SJSA1 (cell line): ENCODE data around the gene PACSIN2. TPM values are rescaled to one million over a fixed set of nuclear protein-coding genes. Genes with fewer than 3 reads are reported as not detected.
"Not testable (repeated sequence)": the region's sequence is repeated elsewhere in the genome, so short reads cannot be mapped to it uniquely, and the experiment has no call there.

Experiments used
- DNase-seq, 2 experiments: peaks; one replicate each; pipeline ENCODE4 v3.0.0-alpha.2; 2015 to 2020; ENCODE audit warnings: low spot score in 2 of 2, low read depth in 1 of 2
- H3K27ac ChIP-seq: fragments of 250-450 bp; sonication (Bioruptor Pico); 2 replicates; pipeline ENCODE4 v1.5.1; 2020; ENCODE audit warnings: mild to moderate bottlenecking, moderate library complexity
- H3K27me3 ChIP-seq: fragments of 250-450 bp; sonication (Bioruptor Pico); replicated peaks from 2 replicates; pipeline ENCODE4 v1.5.1; 2020; ENCODE audit warnings: mild to moderate bottlenecking, moderate library complexity
- H3K36me3 ChIP-seq: fragments of 250-450 bp; sonication (Bioruptor Pico); 2 replicates; pipeline ENCODE4 v1.5.1; 2020; ENCODE audit warnings: mild to moderate bottlenecking
- H3K4me1 ChIP-seq: fragments of 250-450 bp; sonication (Bioruptor Pico); replicated peaks from 2 replicates; pipeline ENCODE4 v1.6.1; 2021; ENCODE audit warnings: mild to moderate bottlenecking
- H3K4me3 ChIP-seq: fragments of 250-450 bp; sonication (Bioruptor Pico); 2 replicates; pipeline ENCODE4 v1.5.1; 2020; ENCODE audit warnings: mild to moderate bottlenecking
- H3K9me3 ChIP-seq: fragments of 250-450 bp; sonication (Bioruptor Pico); replicated peaks from 2 replicates; pipeline ENCODE4 v1.5.1; 2020; ENCODE audit warnings: mild to moderate bottlenecking
- total RNA-seq: library from RNA; depleted of rRNA; stranded (reverse); fragments of >200 nt; shearing (Covaris generic); gene quantifications from 2 replicates; pipeline ENCODE4 v1.2.3, GENCODE V29; 2014

PACSIN2 gene
- total RNA-seq, 1 experiment from 2014 or later = 98.3 TPM

- Histone ChIP-seq H3K27me3 (no peaks in the 10 kb centered on the region), H3K9me3 (no peaks in the 10 kb centered on the region), H3K4me1 (peaks cover 86% of the 10 kb centered on the region), H3K36me3 (no peaks in the 10 kb centered on the region), H3K27ac (no peak overlapping the region), H3K4me3 (no peak overlapping the region)
- DNase-seq = no peak
Measured at GRCh38 chr22:43006016-43006505, 8.9 kb downstream of the PACSIN2 start.

GRCh38 chr22:43005106-43005505 is 9.8 kb downstream of the PACSIN2 start:
- Histone ChIP-seq H3K27ac (peak overlapping the region; percentile 48), H3K4me3 (no peak overlapping the region), H3K4me1 (peaks cover 95% of the 10 kb centered on the region), H3K36me3 (no peaks in the 10 kb centered on the region), H3K27me3 (no peaks in the 10 kb centered on the region), H3K9me3 (no peaks in the 10 kb centered on the region)
- no peak for DNase-seq

- peak; percentile 80 to 86 for DNase-seq
- Histone ChIP-seq H3K27me3 (no peaks in the 10 kb centered on the region), H3K9me3 (no peaks in the 10 kb centered on the region), H3K36me3 (no peaks in the 10 kb centered on the region), H3K27ac (peak overlapping the region; percentile 56), H3K4me1 (peaks cover 99% of the 10 kb centered on the region), H3K4me3 (no peak overlapping the region)
Measured at GRCh38 chr22:43004362-43005035, 10.4 kb downstream of the PACSIN2 start.

GRCh38 chr22:43002202-43002586 is 12.8 kb downstream of the PACSIN2 start:
- Histone ChIP-seq H3K9me3 (no peaks in the 10 kb centered on the region), H3K27me3 (no peaks in the 10 kb centered on the region), H3K36me3 (no peaks in the 10 kb centered on the region), H3K27ac (peak overlapping the region; percentile 50), H3K4me1 (peaks cover 94% of the 10 kb centered on the region), H3K4me3 (no peak overlapping the region)
- peak in 1 of 2 experiments; percentile 52 for DNase-seq

GRCh38 chr22:43001271-43002201 is 13.4 kb downstream of the PACSIN2 start:
- Histone ChIP-seq H3K9me3 (no peaks in the 10 kb centered on the region), H3K36me3 (no peaks in the 10 kb centered on the region), H3K4me3 (no peak overlapping the region), H3K27me3 (no peaks in the 10 kb centered on the region), H3K4me1 (peaks cover 94% of the 10 kb centered on the region), H3K27ac (peak overlapping the region; percentile 50)
- DNase-seq = no peak

GRCh38 chr22:43000441-43001175 is 14.3 kb downstream of the PACSIN2 start:
- H3K27ac ChIP-seq = peak overlapping the region; percentile 50
- H3K4me3 ChIP-seq = no peak overlapping the region
- no peaks in the 10 kb centered on the region for H3K9me3 ChIP-seq
- H3K27me3 ChIP-seq = no peaks in the 10 kb centered on the region
- H3K4me1 ChIP-seq = peaks cover 94% of the 10 kb centered on the region
- H3K36me3 ChIP-seq = no peaks in the 10 kb centered on the region
- DNase-seq = no peak

GRCh38 chr22:42997582-42998090 is 17.3 kb downstream of the PACSIN2 start:
- peak overlapping the region; percentile 51 for H3K27ac ChIP-seq
- H3K36me3 ChIP-seq = peaks cover 2% of the 10 kb centered on the region
- DNase-seq = no peak
- peaks cover 94% of the 10 kb centered on the region for H3K4me1 ChIP-seq
- no peak overlapping the region for H3K4me3 ChIP-seq
- H3K27me3 ChIP-seq = no peaks in the 10 kb centered on the region
- H3K9me3 ChIP-seq = no peaks in the 10 kb centered on the region

GRCh38 chr22:42996646-42997365 is 18.1 kb downstream of the PACSIN2 start:
- Histone ChIP-seq H3K9me3 (no peaks in the 10 kb centered on the region), H3K36me3 (peaks cover 8% of the 10 kb centered on the region), H3K4me3 (no peak overlapping the region), H3K4me1 (peaks cover 94% of the 10 kb centered on the region), H3K27ac (no peak overlapping the region; the same call in 1 of the 2 replicates), H3K27me3 (no peaks in the 10 kb centered on the region)
- DNase-seq = no peak

- Histone ChIP-seq H3K4me1 (peaks cover 94% of the 10 kb centered on the region), H3K27ac (peak overlapping the region; percentile 51)
- H3K36me3 ChIP-seq, H3K9me3 ChIP-seq, DNase-seq, H3K4me3 ChIP-seq, H3K27me3 ChIP-seq: not testable (repeated sequence)
Measured at GRCh38 chr22:42995654-42996053, 19.3 kb downstream of the PACSIN2 start.

- peak overlapping the region; percentile 4; the same call in 1 of the 2 replicates for H3K4me3 ChIP-seq
- peaks cover 8% of the 10 kb centered on the region for H3K36me3 ChIP-seq
- peak; percentile 85 to 87 for DNase-seq
- peak overlapping the region; percentile 51 for H3K27ac ChIP-seq
- no peaks in the 10 kb centered on the region for H3K27me3 ChIP-seq
- peaks cover 94% of the 10 kb centered on the region for H3K4me1 ChIP-seq
- H3K9me3 ChIP-seq = no peaks in the 10 kb centered on the region
Measured at GRCh38 chr22:42994917-42995562, 19.9 kb downstream of the PACSIN2 start.

GRCh38 chr22:42994276-42994916 is 20.6 kb downstream of the PACSIN2 start:
- Histone ChIP-seq H3K36me3 (peaks cover 8% of the 10 kb centered on the region), H3K4me3 (peak overlapping the region; percentile 4; the same call in 1 of the 2 replicates), H3K27ac (peak overlapping the region; percentile 41), H3K9me3 (no peaks in the 10 kb centered on the region), H3K4me1 (peaks cover 92% of the 10 kb centered on the region), H3K27me3 (no peaks in the 10 kb centered on the region)
- no peak for DNase-seq

GRCh38 chr22:42993651-42994275 is 21.2 kb downstream of the PACSIN2 start:
- no peaks in the 10 kb centered on the region for H3K9me3 ChIP-seq
- peak overlapping the region; percentile 41 for H3K27ac ChIP-seq
- no peaks in the 10 kb centered on the region for H3K27me3 ChIP-seq
- H3K36me3 ChIP-seq = peaks cover 8% of the 10 kb centered on the region
- no peak overlapping the region for H3K4me3 ChIP-seq
- peak in 1 of 2 experiments; percentile 52 for DNase-seq
- peaks cover 90% of the 10 kb centered on the region for H3K4me1 ChIP-seq
